Measurements from ENCODE around the gene RGPD6.
"Not testable (repeated sequence)": the region's sequence is repeated elsewhere in the genome, so short reads cannot be mapped to it uniquely, and the experiment has no call there.

RGPD6 gene

DNA sequence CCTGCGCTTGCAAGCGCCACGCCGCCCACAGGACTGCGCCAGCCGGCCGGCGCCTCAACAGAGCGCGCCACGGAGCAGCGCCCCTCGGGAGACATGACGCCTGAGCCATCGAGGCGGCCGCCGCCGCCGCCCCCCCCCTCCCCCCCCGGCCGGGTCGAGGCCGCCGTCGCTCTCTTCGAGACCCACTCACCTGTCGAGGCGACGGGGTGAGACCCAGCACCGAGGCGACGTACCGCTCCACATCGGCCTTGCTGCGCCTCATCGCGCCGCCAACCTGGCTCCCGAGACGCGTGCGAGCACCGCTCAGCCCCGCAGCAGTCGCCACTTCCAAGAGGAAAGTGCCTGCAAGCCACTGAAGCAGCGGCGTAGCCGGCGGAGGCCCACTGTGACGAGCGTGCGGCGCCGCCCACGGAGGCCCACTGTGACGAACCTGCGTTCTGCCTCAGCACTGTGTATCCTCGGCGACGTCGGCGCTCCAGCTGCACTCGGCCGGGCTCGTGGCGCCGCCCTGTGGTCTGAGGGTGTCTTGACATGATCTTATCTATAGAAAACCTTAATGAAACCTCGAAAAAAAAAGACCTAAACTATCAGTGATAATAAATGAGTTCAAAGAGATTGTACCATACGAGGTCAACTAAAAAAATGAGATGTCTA lies at the start of gene RGPD6:
TSS of gene RGPD6 (minus strand) at position 460 of the 654 bp plus-strand sequence. CDS start at position 262, 198 bp downstream.
- H3K9me3 ChIP-seq (ENCODE audit: control insufficient read depth, insufficient read depth, low read length); H3K9ac ChIP-seq (ENCODE audit: low read depth, low read length); H3K36me3 ChIP-seq (ENCODE audit: insufficient read depth, low read length); H3K4me1 ChIP-seq (ENCODE audit: insufficient read depth, low read length): not testable (repeated sequence)

DNA sequence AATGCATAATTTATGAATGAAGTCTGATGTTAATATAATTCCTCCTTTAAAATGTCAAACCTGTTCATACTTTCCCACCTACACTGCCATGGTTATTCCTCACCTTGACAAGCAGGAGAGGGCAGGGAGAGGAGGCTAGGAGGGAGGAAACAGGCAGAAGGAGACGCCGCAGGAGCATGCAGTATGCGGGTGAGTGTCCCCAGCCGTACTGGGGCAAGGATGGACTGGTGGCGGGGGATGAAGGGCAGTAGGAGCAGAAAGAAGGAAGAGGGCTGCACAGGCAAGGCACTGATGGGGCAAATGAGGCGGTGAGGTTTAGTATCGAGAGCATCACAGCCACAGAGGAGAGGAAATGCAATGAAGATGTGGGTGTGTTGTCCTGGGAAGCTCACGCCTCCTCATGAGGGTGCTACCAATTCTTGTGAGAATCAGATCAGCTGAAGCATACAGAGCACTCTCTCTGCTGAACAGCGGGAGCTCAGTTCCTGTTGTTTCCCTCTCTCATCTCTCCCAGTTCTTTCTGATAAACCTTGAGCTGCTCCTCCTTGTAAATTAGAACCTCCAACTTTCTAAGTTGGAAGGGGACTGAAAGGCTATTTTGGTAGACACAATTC lies 42.4 kb upstream of the RGPD6 start:
- not testable (repeated sequence) for H3K9ac ChIP-seq (ENCODE audit: low read depth, low read length); H3K4me1 ChIP-seq (ENCODE audit: insufficient read depth, low read length); H3K36me3 ChIP-seq (ENCODE audit: insufficient read depth, low read length); H3K9me3 ChIP-seq (ENCODE audit: control insufficient read depth, insufficient read depth, low read length)

DNA sequence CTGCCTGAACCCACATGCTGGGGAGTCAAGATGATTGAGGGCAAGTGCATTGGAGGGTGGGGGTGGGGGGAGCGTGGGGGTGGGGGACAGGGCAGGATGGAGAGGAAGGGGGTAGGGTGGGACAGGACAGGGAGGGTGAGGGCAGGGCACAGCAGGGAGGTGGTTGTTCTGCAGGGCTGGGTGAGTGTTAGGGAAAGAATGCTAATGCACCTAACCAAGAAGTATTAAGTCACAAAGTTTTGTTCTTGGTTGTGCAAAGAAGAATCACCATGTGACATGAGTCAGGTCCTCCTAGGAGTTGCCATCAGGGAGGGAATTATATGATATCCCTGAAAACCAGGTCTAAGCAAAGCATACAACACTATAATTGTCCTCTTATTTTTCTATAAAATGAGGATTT lies 36.9 kb upstream of the RGPD6 start:
- H3K9ac ChIP-seq (ENCODE audit: low read depth, low read length); H3K36me3 ChIP-seq (ENCODE audit: insufficient read depth, low read length); H3K9me3 ChIP-seq (ENCODE audit: control insufficient read depth, insufficient read depth, low read length); H3K4me1 ChIP-seq (ENCODE audit: insufficient read depth, low read length): not testable (repeated sequence)

DNA sequence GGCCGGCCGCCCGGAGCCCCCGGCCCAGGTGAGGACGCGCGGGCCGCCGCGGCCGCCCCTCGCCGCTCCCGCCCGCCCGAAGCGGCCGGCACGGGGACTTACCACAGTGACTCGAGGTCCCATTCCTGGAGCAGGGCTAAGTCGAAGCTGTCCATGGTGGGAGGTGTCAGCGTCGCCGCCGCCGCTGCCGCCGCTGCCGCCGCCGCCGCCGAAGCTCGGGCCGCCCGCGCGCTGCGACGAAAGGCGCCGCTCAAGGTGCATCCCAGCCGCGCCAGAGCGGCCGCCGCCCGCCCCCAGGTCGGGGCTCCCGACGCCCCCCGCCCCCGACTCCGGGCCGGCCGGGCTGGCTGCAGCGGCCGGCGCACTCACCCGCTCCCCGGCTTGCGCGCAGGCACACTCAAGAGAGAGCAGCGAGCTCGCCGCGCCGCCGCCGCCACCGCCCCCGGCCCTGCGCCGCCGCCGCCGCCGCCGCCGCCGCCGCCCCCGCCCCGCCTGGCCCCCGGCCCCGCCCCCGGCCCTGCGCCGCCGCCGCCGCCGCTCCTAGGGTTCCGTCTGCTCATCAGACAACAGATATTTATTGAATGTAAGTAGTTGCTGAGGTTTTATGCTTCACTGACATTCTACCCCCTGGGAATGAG lies 33.7 kb upstream of the RGPD6 start:
- H3K36me3 ChIP-seq (ENCODE audit: insufficient read depth, low read length); H3K9me3 ChIP-seq (ENCODE audit: control insufficient read depth, insufficient read depth, low read length); H3K9ac ChIP-seq (ENCODE audit: low read depth, low read length); H3K4me1 ChIP-seq (ENCODE audit: insufficient read depth, low read length): not testable (repeated sequence)

DNA sequence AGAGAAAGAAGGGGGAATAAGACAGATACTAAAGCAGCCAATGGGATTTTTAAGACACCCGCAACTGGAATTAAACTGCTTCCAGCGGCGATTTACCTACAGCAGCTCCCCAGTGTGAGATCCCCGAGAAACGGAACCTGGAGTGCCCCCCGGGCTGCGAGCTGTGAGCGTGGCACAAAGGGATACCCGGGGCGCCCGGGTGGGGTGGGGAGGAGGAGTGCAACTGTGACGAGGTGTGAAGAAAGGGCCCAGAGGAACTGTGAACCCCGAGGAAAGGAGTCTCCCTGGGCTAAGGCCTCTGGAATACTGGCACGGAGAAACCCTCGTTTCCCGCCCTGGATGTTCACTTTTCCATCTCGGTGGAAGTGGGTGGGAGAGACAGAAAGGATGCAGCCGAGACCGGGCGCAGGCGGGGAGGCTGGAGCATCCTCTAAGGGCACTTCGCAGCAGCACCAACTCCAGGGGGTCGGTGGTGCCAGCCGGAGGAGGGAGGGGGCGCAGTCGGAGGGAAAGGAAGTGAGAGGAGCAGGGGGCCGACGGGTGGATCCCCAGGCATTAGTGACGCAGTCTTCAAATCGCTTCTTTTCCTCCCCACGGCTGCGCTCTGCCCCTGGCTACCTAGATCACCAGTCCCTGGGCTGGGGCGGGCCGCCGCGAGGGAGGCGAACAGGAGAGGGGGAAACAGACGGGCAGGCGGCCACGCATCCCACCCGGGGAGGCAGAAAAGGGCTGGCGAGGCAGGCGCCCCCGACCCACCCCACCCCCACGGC lies 33.0 kb upstream of the RGPD6 start:
- H3K9me3 ChIP-seq (ENCODE audit: control insufficient read depth, insufficient read depth, low read length); H3K9ac ChIP-seq (ENCODE audit: low read depth, low read length); H3K36me3 ChIP-seq (ENCODE audit: insufficient read depth, low read length); H3K4me1 ChIP-seq (ENCODE audit: insufficient read depth, low read length): not testable (repeated sequence)

DNA sequence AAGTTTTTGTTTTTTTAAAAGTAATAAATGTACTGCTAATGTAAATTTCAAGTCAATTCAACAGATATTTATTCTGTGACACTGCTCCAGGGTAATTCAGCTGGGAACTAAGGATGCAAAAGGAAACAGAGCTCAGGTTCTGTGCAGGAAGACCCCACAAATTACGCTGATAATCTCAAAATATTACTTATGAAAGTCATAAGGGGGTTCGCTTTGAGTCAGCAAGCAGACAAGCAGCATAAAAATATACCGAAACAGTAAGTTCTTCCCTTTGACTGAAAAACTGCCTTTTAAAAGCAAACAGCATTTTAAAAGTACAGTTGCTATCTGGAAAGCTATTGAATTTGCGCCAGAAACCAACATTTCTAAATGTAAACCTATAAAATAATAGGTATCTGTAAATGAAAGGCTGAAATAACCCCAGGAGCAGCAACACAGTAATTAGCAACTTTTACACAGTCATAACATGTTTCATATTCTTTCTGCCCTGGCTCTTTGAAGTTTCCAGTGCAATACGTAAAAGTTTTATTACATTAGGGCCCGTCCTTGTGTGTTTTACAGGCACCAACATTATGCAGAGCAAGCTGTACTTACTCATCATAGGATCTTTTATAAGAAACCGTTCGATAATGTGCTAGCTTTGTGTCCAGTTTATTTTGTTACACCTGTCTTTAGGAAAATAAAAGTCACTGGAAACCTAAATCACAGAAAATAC lies 31.9 kb upstream of the RGPD6 start:
- H3K9me3 ChIP-seq (ENCODE audit: control insufficient read depth, insufficient read depth, low read length); H3K9ac ChIP-seq (ENCODE audit: low read depth, low read length); H3K36me3 ChIP-seq (ENCODE audit: insufficient read depth, low read length); H3K4me1 ChIP-seq (ENCODE audit: insufficient read depth, low read length): not testable (repeated sequence)

DNA sequence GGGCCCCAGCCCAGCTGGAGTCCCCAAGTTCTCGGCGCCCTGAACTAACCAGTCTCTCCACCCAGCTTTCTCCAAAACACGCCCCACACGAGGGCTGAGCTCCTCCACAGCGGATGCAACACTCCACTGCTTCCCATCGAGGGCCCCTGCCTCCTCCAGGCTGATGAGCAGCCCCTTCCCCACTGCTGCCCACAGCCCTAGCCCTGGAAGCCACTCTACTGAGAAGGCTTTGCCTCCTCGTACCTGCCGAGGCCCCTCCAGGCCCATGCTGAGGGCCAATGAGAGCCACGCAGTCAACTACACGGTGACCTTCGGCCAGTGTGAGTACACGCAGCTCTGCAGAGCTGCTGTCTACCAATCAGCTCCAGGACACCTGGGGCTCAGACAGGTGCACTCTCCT lies 28.0 kb upstream of the RGPD6 start:
- H3K9me3 ChIP-seq (ENCODE audit: control insufficient read depth, insufficient read depth, low read length); H3K4me1 ChIP-seq (ENCODE audit: insufficient read depth, low read length); H3K9ac ChIP-seq (ENCODE audit: low read depth, low read length); H3K36me3 ChIP-seq (ENCODE audit: insufficient read depth, low read length): not testable (repeated sequence)

DNA sequence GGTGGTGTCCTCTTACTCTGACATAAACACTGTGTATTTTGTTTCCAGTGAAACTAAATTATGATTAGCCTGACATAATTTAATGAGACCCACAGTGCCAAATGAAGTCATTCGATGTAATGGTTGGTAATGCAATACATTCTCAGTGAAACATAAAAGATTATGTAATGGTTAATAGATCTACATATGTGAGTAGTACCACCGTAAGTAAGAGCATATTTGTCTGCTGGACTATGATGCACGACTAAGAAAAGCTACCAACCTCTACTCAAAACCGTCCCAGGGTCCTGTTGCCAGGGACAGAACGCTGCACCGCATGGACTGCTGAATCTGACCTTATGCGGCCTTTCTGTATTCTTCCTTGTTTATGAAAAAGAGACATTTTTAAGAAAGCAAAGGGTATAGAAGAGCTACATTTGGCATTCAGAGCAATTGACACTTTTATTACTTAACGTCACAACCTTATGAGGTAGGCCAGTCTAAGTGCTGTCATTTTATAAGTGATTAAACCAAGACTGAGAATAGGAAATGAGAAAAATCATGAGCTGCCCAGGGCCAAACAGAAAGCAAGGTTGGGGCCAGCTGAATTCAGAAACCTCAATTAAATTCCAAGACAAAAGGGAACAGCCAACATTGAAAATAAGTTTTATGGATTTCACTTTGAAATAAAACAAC lies 27.0 kb upstream of the RGPD6 start:
- H3K36me3 ChIP-seq (ENCODE audit: insufficient read depth, low read length); H3K9me3 ChIP-seq (ENCODE audit: control insufficient read depth, insufficient read depth, low read length); H3K4me1 ChIP-seq (ENCODE audit: insufficient read depth, low read length); H3K9ac ChIP-seq (ENCODE audit: low read depth, low read length): not testable (repeated sequence)

DNA sequence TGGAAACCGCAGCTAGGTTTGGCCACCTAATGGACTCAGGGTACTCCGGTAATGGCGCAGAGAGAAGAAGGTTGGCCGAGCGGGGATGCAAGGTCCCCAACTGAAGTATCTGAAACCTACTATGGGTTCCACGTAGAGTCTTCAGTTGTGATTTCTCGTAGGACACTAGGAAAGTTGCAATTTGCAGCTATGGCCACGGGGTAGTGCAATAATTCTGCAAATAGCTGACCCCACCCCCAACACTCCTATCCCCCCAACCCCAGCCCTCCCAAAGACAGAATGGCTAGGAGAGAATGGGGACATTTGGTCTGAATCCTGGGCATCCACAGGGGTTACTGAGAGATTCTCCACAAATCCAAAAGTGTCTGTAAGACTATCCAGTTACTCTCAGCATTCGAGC lies 25.1 kb upstream of the RGPD6 start:
- not testable (repeated sequence) for H3K9me3 ChIP-seq (ENCODE audit: control insufficient read depth, insufficient read depth, low read length); H3K36me3 ChIP-seq (ENCODE audit: insufficient read depth, low read length); H3K4me1 ChIP-seq (ENCODE audit: insufficient read depth, low read length); H3K9ac ChIP-seq (ENCODE audit: low read depth, low read length)

DNA sequence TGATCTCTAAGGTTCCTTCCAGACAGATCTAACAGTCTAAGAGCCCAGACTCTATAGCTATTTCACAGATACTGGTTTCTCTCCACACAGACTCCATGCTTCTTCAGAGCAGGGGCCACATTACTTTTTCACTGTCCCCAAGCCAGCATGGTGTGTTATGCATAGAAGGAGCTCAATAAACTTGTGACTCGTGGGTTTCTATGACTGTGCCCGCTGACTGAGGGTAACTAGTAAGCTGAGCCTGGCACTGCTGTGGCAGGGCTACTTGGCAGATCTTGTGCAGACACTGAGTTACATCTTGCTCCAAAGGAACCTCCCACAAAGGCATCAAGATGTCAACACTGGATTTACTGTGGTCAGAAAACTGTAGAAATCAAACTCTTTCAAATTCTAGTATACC lies 15.0 kb upstream of the RGPD6 start:
- not testable (repeated sequence) for H3K4me1 ChIP-seq (ENCODE audit: insufficient read depth, low read length)

DNA sequence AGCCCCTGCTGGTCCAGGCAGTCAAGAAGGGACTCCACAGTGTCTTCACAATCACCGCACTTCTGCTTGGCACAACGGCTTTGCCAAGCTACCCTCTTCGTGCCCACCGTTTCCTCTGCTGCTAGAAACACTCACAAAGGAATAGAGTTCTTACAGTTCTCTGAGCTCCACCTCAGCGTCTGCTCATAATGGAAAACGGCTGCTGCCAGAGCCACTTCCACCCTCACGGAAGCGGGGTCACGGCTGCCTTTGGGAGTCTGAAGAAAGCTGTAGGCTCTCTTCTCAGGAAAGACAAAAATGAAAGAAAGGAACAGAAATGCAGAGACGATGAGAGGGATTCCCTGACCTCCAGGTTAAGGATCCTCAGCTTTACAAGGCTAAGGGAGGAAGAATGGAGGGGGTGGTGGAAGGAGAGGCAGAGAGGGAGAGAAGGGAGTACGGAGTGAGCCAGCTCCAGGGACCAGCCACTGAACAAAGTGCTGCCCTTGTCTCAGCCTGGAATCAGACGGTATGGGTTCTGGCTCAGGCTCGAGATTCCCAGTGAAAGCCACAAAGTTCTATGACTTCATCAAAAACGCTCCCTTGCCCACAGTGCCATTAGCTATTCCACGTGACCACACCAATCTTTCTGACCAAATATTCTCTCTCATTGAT lies 12.8 kb upstream of the RGPD6 start:
- H3K4me1 ChIP-seq (ENCODE audit: insufficient read depth, low read length); H3K9ac ChIP-seq (ENCODE audit: low read depth, low read length); H3K9me3 ChIP-seq (ENCODE audit: control insufficient read depth, insufficient read depth, low read length); H3K36me3 ChIP-seq (ENCODE audit: insufficient read depth, low read length): not testable (repeated sequence)

More for the DNA sequence above, 15.0 kb upstream of the RGPD6 start:
- not testable (repeated sequence) for H3K9ac ChIP-seq (ENCODE audit: low read depth, low read length); H3K36me3 ChIP-seq (ENCODE audit: insufficient read depth, low read length); H3K9me3 ChIP-seq (ENCODE audit: control insufficient read depth, insufficient read depth, low read length)

DNA sequence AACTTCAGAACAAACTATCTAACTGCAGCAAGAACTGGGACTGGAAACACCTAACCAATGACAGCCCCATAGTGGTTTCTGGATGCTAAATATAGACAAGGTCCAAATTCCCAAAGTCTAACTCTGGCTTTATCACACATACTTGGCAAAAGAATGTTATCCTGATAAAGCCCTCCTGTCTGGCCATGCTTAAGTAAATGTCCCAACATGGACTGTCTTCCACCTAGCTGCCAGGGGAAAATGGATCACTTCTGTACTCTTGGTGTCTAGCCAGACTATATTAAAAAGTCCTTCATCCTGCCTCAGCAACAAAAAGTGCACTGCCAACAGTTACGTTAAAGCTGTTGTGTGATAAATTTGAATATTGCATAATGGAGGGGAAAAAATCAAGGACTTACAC lies 11.5 kb upstream of the RGPD6 start:
- not testable (repeated sequence) for H3K4me1 ChIP-seq (ENCODE audit: insufficient read depth, low read length); H3K9ac ChIP-seq (ENCODE audit: low read depth, low read length); H3K9me3 ChIP-seq (ENCODE audit: control insufficient read depth, insufficient read depth, low read length); H3K36me3 ChIP-seq (ENCODE audit: insufficient read depth, low read length)

DNA sequence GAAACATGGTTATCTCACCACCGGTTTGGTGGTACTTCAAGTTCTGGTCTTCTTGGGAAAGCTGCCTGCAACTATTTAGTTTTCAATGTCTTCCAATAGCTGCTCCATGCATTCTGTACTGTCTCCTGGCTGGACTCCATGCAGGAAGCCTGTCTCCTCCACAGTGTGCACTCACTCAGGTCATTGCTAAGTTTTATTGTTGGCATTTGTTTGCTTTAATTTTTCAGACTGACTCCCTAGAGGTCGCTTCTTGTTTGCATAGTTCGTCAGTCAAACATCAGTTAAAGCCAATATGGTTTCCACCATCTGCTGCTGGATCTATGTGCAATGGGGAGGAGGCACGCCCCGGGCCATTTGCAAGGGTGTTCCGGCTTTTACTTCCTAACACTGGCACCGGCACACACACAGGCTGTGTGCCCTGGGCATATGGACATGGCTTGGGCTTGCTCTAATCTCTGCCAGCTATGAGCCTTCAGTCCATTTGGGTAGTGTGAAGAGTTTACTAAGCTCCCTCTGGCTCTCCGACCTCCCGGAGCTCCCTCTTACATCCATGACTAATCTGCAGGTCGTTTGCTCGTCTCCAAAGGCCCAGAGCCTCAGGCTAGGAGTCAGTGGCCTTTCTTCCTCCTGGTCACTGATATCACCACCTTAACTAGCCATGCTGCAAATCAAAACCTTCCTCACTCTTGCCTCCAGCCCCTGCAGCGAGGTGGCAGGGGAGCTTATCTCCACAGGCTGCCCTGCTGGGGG lies 2.4 kb upstream of the RGPD6 start:
- not testable (repeated sequence) for H3K36me3 ChIP-seq (ENCODE audit: insufficient read depth, low read length); H3K9ac ChIP-seq (ENCODE audit: low read depth, low read length); H3K4me1 ChIP-seq (ENCODE audit: insufficient read depth, low read length); H3K9me3 ChIP-seq (ENCODE audit: control insufficient read depth, insufficient read depth, low read length)

All from ES-I3 (cell line).